Endothelial cell of umbilical vein (primary cell): ENCODE data around the gene CASP3. TPM values are rescaled to one million over a fixed set of nuclear protein-coding genes. Genes with fewer than 3 reads are reported as not detected.

ENCODE experiments used
- BruUV-seq: library from RNA; stranded (reverse); fragments of 400-500 nt; replicated peaks from 2 replicates; lab custom pipeline; 2021; lab: Mats Ljungman, UMichigan
- CTCF ChIA-PET: fragments of 300-600, 350-600 bp; sonication (Branson Sonifier 250); formaldehyde crosslinking; loops from one replicate; lab custom pipeline; 2021; ENCODE audit warnings: antibody characterized with exemption, inconsistent platforms; lab: Charles Lee
- POLR2A ChIA-PET: fragments of 300-600, 350-600 bp; sonication (Branson Sonifier 250); formaldehyde crosslinking; loops from one replicate; lab custom pipeline; 2021; ENCODE audit warnings: antibody characterized with exemption, inconsistent platforms; lab: Charles Lee
- DNase-seq: peaks from one replicate; pipeline ENCODE4 v3.0.0-alpha.2; 2011; ENCODE audit warnings: low read depth, low spot score
- FAIRE-seq: peaks from 2 replicates; lab custom pipeline; 2011; peaks lifted over from hg19 to GRCh38; lab: Jason Lieb, UNC
- H2AFZ ChIP-seq: 2 replicates; pipeline ENCODE4 v1.6.0; 2012; ENCODE audit warnings: low read depth, low read length, control low read depth, inconsistent platforms
- H3K27ac ChIP-seq: 2 replicates; pipeline ENCODE4 v1.5.1; 2011; ENCODE audit warnings: low read depth, mild to moderate bottlenecking, control low read depth, low read length, moderate library complexity; ENCODE audit not compliant: insufficient read depth
- H3K27me3 ChIP-seq, 2 experiments: 2 replicates each; pipeline versions ENCODE4 v1.6.0 to v1.6.1; 2011; ENCODE audit warnings: low read length in 2 of 2, mixed read lengths in 1 of 2; ENCODE audit not compliant: control insufficient read depth in 2 of 2, insufficient read depth in 2 of 2
- H3K36me3 ChIP-seq, 2 experiments: 2 replicates in 1 of 2; 3 replicates in 1 of 2; pipeline ENCODE4 v1.5.1; 2011; ENCODE audit warnings: low read length in 2 of 2, mild to moderate bottlenecking in 1 of 2, moderate library complexity in 1 of 2; ENCODE audit not compliant: control insufficient read depth in 2 of 2, insufficient read depth in 2 of 2; ENCODE audit errors: extremely low read depth in 1 of 2
- H3K4me1 ChIP-seq: 3 replicates; pipeline ENCODE4 v1.5.1; 2011; ENCODE audit warnings: mild to moderate bottlenecking, low read length; ENCODE audit not compliant: control insufficient read depth, insufficient read depth; ENCODE audit errors: extremely low read depth
- H3K4me2 ChIP-seq: 2 replicates; pipeline ENCODE4 v1.6.1; 2011; ENCODE audit warnings: low read length, control low read depth, mixed read lengths; ENCODE audit not compliant: insufficient read depth
- H3K4me3 ChIP-seq, 3 experiments: fragments of 200-600 bp in 1 of 3; sonication (generic), shearing (Covaris generic) in 1 of 3; replicated peaks in 1 of 3; 2 replicates each; pipeline ENCODE4 v1.5.1; 2011 to 2016; ENCODE audit warnings: control low read depth in 3 of 3, low read length in 3 of 3, mild to moderate bottlenecking in 2 of 3, inconsistent platforms in 1 of 3, low read depth in 1 of 3, moderate library complexity in 1 of 3; ENCODE audit not compliant: insufficient read depth in 1 of 3
- H3K79me2 ChIP-seq: 2 replicates; pipeline ENCODE4 v1.6.0; 2012; ENCODE audit warnings: low read length, inconsistent platforms; ENCODE audit not compliant: control insufficient read depth, insufficient read depth
- H3K9ac ChIP-seq: replicated peaks from 2 replicates; pipeline ENCODE3; 2011; ENCODE audit warnings: low read length, control low read depth; ENCODE audit not compliant: insufficient read depth; ENCODE audit errors: extremely low read depth
- H3K9me1 ChIP-seq: replicated peaks from 3 replicates; pipeline ENCODE4 v1.6.0; 2011; ENCODE audit warnings: mild to moderate bottlenecking, low read length; ENCODE audit not compliant: control insufficient read depth, insufficient read depth; ENCODE audit errors: extremely low read depth
- H3K9me3 ChIP-seq: replicated peaks from 2 replicates; pipeline ENCODE4 v1.5.1; 2012; ENCODE audit warnings: low read length, inconsistent platforms; ENCODE audit not compliant: control insufficient read depth, insufficient read depth
- H4K20me1 ChIP-seq: replicated peaks from 2 replicates; pipeline ENCODE3; 2011; ENCODE audit warnings: mild to moderate bottlenecking, low read length; ENCODE audit not compliant: control insufficient read depth, insufficient read depth; ENCODE audit errors: extremely low read depth
- EZH2 ChIP-seq: IDR thresholded peaks from 2 replicates; pipeline ENCODE4 v1.6.1; 2012; ENCODE audit warnings: borderline replicate concordance, low read depth, mild to moderate bottlenecking, moderate library complexity, low read length, inconsistent platforms; ENCODE audit not compliant: severe bottlenecking
- FOS ChIP-seq: IDR thresholded peaks from 2 replicates; pipeline ENCODE4 v1.6.1; 2011; ENCODE audit warnings: mild to moderate bottlenecking, low read length, moderate library complexity, borderline replicate concordance; ENCODE audit not compliant: insufficient read depth
- GATA2 ChIP-seq: IDR thresholded peaks from 2 replicates; pipeline ENCODE4 v1.7.0; 2011; ENCODE audit warnings: low read depth, mild to moderate bottlenecking, moderate library complexity, mixed read lengths, low read length; ENCODE audit not compliant: insufficient read length, insufficient read depth
- JUN ChIP-seq: IDR thresholded peaks from 2 replicates; pipeline ENCODE4 v1.6.1; 2011; ENCODE audit warnings: borderline replicate concordance, low read depth; ENCODE audit not compliant: insufficient read length, insufficient read depth
- MYC ChIP-seq: IDR thresholded peaks from one replicate; pipeline ENCODE4 v1.6.1; 2011; ENCODE audit warnings: mild to moderate bottlenecking, low read depth, low read length
- POLR2A ChIP-seq: IDR thresholded peaks from 2 replicates; pipeline ENCODE4 v1.6.1; 2012; ENCODE audit warnings: low read depth, mild to moderate bottlenecking, control low read depth, low read length
- POLR2AphosphoS5 ChIP-seq: IDR thresholded peaks from 2 replicates; pipeline ENCODE4 v1.6.1; 2012; ENCODE audit warnings: low read depth, mild to moderate bottlenecking, control low read depth, low read length, moderate library complexity; ENCODE audit not compliant: insufficient read depth
- dilution Hi-C: fragments of 300-500 bp; cut with MboI; formaldehyde crosslinking; loops from one replicate; pipeline ENCODE4 v1.15.0; 2019; ENCODE audit warnings: low sequenced_read_pairs; ENCODE audit not compliant: extremely low pct_ligation_motif_present
- intact Hi-C: fragments of 100-400 bp; cut with micrococcal nuclease; formaldehyde crosslinking; loops from one replicate; pipeline ENCODE4 v1.10.0; 2022
- polyA plus RNA-seq, 4 experiments: library from polyadenylated mRNA; depleted of rRNA in 3 of 4; stranded (reverse) in 3 of 4; unstranded in 1 of 4; fragments of >200 nt; gene quantifications; 2 replicates each; pipeline versions ENCODE4 v1.2.1 to v1.2.3, GENCODE V29; 2011 to 2012; ENCODE audit warnings: missing spikeins in 1 of 4
- total RNA-seq: library from RNA; stranded (reverse); gene quantifications from 2 replicates; pipeline ENCODE4 v1.2.3, GENCODE V29; 2021
- TF ChIP-seq, protein P1 (sequence below): IDR thresholded peaks from 2 replicates; pipeline ENCODE4 v1.6.1; 2011; ENCODE audit not compliant: insufficient read depth, insufficient read length
- TF ChIP-seq, protein P2 (sequence below), 2 donors: IDR thresholded peaks; 1 replicate in 1 of 2; 2 replicates in 1 of 2; pipeline ENCODE4 v1.5.1; 2011; ENCODE audit warnings: low read length in 2 of 2, mild to moderate bottlenecking in 2 of 2, moderate library complexity in 2 of 2, control low read depth in 1 of 2, inconsistent platforms in 1 of 2, low read depth in 1 of 2; ENCODE audit not compliant: insufficient read depth in 1 of 2; ENCODE audit errors: extremely low read depth in 1 of 2

CASP3 gene
- total and polyA plus RNA-seq, 2 donors (not counting 3 experiments of a cell fraction or from before 2014, with no cell fraction given), result 26.0 to 54.5 TPM

DNA sequence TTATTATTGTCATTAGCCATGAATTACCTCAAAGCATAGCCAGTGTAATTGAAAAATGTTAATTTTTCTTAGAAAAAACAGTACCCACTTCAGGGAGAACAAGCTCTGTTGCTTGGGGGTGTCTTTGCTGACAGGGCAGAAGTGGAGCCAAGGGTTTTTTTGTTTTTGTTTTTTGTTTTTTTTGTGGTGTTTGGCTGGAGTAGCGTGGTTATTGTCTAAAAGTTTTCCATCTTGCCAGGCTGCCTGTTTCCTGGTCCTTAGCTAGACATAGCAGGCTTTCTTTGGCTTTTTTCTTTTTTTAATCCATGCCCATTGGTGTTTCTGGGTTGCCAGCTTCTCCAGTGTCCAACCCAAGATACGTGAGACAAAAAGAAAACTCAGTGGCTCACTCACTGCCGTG is 61.5 kb downstream of the CASP3 start:
- dilution Hi-C loops, result no loop called here
- H3K4me2 ChIP-seq, result no peak overlapping the region
- no TSS peak for BruUV-seq
- TF ChIP-seq GATA2, result no peak
- TF ChIP-seq POLR2A, result no peak
- TF ChIP-seq MYC, result no peak
- no peak overlapping the region for H2AFZ ChIP-seq
- H3K9me3 ChIP-seq, result no peaks in the 10 kb centered on the region
- H3K27me3 ChIP-seq, result no peaks in the 10 kb centered on the region
- intact Hi-C loops, result no loop called here
- no peak for FAIRE-seq
- CTCF ChIA-PET, result interaction anchor here (1.0 to 1.4 kb wide), 2 partner anchors 10 to 323 kb away, joined by 4 to 5 read pairs; no protein-coding TSS in a partner anchor
- H3K9ac ChIP-seq, result no peak overlapping the region
- no peak overlapping the region for H3K27ac ChIP-seq
- no peaks in the 10 kb centered on the region for H3K4me1 ChIP-seq
- H3K36me3 ChIP-seq, result no peaks in the 10 kb centered on the region
- H3K9me1 ChIP-seq, result no peaks in the 10 kb centered on the region
- H3K79me2 ChIP-seq, result no peaks in the 10 kb centered on the region
- DNase-seq, result no peak
- H4K20me1 ChIP-seq, result no peaks in the 10 kb centered on the region
- no peak overlapping the region for H3K4me3 ChIP-seq
- POLR2A ChIA-PET, result no interaction called here

DNA sequence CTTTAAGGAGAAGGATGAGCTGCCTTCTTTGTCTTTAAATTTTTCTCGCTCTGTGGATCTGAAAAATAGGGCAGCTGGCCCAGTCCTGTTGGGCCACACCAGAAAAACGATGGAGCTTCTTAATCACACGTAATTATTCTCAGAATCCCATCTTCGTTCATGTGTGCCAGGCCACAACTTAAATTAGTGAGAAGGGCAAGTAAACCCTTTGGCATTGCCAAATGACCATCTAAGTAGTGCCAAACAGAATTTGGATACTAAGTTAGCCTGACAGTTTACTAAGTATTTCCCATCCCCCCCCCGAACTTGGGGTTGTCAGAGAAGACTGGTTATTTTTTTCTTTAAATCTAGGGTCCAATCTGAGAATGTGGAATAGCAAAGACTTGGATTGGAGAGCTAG is 62.0 kb downstream of the CASP3 start:
- no peaks in the 10 kb centered on the region for H3K4me1 ChIP-seq
- no peaks in the 10 kb centered on the region for H3K9me3 ChIP-seq
- H3K9me1 ChIP-seq, result no peaks in the 10 kb centered on the region
- intact Hi-C loops, result no loop called here
- no peaks in the 10 kb centered on the region for H3K36me3 ChIP-seq
- no peak overlapping the region for H3K4me3 ChIP-seq
- no peak overlapping the region for H3K9ac ChIP-seq
- H3K27me3 ChIP-seq, result no peaks in the 10 kb centered on the region
- no peak overlapping the region for H3K27ac ChIP-seq
- TF ChIP-seq POLR2AphosphoS5, result no peak
- TF ChIP-seq, protein P1, sequence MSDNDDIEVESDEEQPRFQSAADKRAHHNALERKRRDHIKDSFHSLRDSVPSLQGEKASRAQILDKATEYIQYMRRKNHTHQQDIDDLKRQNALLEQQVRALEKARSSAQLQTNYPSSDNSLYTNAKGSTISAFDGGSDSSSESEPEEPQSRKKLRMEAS, result no peak
- TF ChIP-seq, protein P2, sequence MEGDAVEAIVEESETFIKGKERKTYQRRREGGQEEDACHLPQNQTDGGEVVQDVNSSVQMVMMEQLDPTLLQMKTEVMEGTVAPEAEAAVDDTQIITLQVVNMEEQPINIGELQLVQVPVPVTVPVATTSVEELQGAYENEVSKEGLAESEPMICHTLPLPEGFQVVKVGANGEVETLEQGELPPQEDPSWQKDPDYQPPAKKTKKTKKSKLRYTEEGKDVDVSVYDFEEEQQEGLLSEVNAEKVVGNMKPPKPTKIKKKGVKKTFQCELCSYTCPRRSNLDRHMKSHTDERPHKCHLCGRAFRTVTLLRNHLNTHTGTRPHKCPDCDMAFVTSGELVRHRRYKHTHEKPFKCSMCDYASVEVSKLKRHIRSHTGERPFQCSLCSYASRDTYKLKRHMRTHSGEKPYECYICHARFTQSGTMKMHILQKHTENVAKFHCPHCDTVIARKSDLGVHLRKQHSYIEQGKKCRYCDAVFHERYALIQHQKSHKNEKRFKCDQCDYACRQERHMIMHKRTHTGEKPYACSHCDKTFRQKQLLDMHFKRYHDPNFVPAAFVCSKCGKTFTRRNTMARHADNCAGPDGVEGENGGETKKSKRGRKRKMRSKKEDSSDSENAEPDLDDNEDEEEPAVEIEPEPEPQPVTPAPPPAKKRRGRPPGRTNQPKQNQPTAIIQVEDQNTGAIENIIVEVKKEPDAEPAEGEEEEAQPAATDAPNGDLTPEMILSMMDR (IDR thresholded peaks at IDR 0.05; ENCODE audit: extremely low read depth in 1 of 2, insufficient read depth in 1 of 2, low read depth in 1 of 2, low read length in 2 of 2), result no peak
- no peak for TF ChIP-seq FOS
- no peak for TF ChIP-seq EZH2
- no peak for TF ChIP-seq GATA2
- no peak for TF ChIP-seq JUN
- TF ChIP-seq POLR2A, result no peak
- TF ChIP-seq MYC, result no peak
- no peak overlapping the region for H2AFZ ChIP-seq
- H4K20me1 ChIP-seq, result no peaks in the 10 kb centered on the region
- ChIA-PET POLR2A (interaction anchor here (0.6 kb wide), 1 partner anchor 62 kb away, joined by 4 read pairs; the partner anchor contains the start of genes CASP3 and PRIMPOL), CTCF (interaction anchor here (0.8 to 1.4 kb wide), 3 partner anchors 9 to 323 kb away, joined by 3 to 5 read pairs (median 4); partner anchors contain the start of genes CASP3 and PRIMPOL)
- H3K4me2 ChIP-seq, result no peak overlapping the region
- dilution Hi-C loops, result no loop called here
- FAIRE-seq, result no peak
- no peaks in the 10 kb centered on the region for H3K79me2 ChIP-seq
- BruUV-seq, result no TSS peak
- no peak for DNase-seq
